Glutamatergic neuron (in vitro differentiated cells): Measurements from ENCODE around the gene UBB. TPM values are rescaled to one million over a fixed set of nuclear protein-coding genes. Genes with fewer than 3 reads are reported as not detected.

Source experiments
- DNase-seq: peaks from one replicate; pipeline ENCODE4 v3.0.0; 2022
- H3K27ac Mint-ChIP-seq: one replicate; pipeline ENCODE4 v1.8.0; 2020; ENCODE audit warnings: mild to moderate bottlenecking, mixed read lengths, inconsistent platforms; ENCODE audit not compliant: unreplicated experiment
- H3K27me3 Mint-ChIP-seq: one replicate; pipeline ENCODE4 v1.8.0; 2020; ENCODE audit warnings: mild to moderate bottlenecking, moderate library complexity, mixed read lengths, inconsistent platforms; ENCODE audit not compliant: unreplicated experiment
- H3K36me3 Mint-ChIP-seq: one replicate; pipeline ENCODE4 v1.8.0; 2020; ENCODE audit warnings: mild to moderate bottlenecking, mixed read lengths, inconsistent platforms; ENCODE audit not compliant: unreplicated experiment
- H3K4me1 Mint-ChIP-seq: one replicate; pipeline ENCODE4 v1.8.0; 2020; ENCODE audit warnings: mild to moderate bottlenecking, low read depth, mixed read lengths, inconsistent platforms; ENCODE audit not compliant: unreplicated experiment
- H3K4me3 Mint-ChIP-seq: one replicate; pipeline ENCODE4 v1.8.0; 2020; ENCODE audit warnings: mild to moderate bottlenecking, mixed read lengths, inconsistent platforms; ENCODE audit not compliant: unreplicated experiment
- H3K9me3 Mint-ChIP-seq: one replicate; pipeline ENCODE4 v1.8.0; 2020; ENCODE audit warnings: mild to moderate bottlenecking, moderate library complexity, mixed read lengths, inconsistent platforms; ENCODE audit not compliant: unreplicated experiment
- CTCF ChIP-seq: fragments of 200-600 bp; sonication (generic); IDR thresholded peaks from one replicate; pipeline ENCODE4 v1.5.0; 2021; ENCODE audit not compliant: partially characterized antibody, unreplicated experiment
- long read RNA-seq: library from polyadenylated mRNA; unstranded; transcript quantifications from one replicate; pipeline ENCODE4 v2.0.0, GENCODE V29; 2020; ENCODE audit not compliant: unreplicated experiment
- total RNA-seq: library from RNA; stranded (reverse); fragmentation: NEBNext Ultra II Directional; extraction: Animal tissue kit (Norgen Biotek cat#: 25700); gene quantifications from one replicate; pipeline ENCODE4 v1.2.1, GENCODE V29; 2021; ENCODE audit not compliant: unreplicated experiment

Gene UBB
- total RNA-seq = 1,286 TPM
- long read RNA-seq, transcript UBB-202 (2 exons, 1,014 nt) = minor isoform, 6 of 537 reads
- long read RNA-seq, transcript UBB-201 (2 exons, 1,225 nt) = major isoform, 504 of 537 reads
- long read RNA-seq, transcript UBB-203 (2 exons, 1,012 nt) = minor isoform, 18 of 537 reads
- long read RNA-seq, partial matches to known transcripts = 7 of 537 reads
- long read RNA-seq, other reads (novel, unspliced or antisense) = 1 of 537 reads

GRCh38 chr17:16380640-16381495 lies at the start of gene UBB:
UBB (plus strand) TSS chr17:16381091; CDS start chr17:16381908, 817 bp downstream.
- H3K9me3 Mint-ChIP-seq = peaks cover 7% of the 10 kb centered on the region
- TF ChIP-seq CTCF = no peak
- peak within 1 kb of the TSS; percentile 85 for H3K4me3 Mint-ChIP-seq
- H3K4me1 Mint-ChIP-seq = peaks cover 14% of the 10 kb centered on the region
- H3K36me3 Mint-ChIP-seq = peaks cover 3% of the 10 kb centered on the region
- H3K27ac Mint-ChIP-seq = peak within 1 kb of the TSS; percentile 99
- H3K27me3 Mint-ChIP-seq = peaks cover 11% of the 10 kb centered on the region
- peak; percentile 96 for DNase-seq

GRCh38 chr17:16338391-16338790 lies 42.5 kb upstream of the UBB start:
- DNase-seq = no peak
- H3K4me3 Mint-ChIP-seq = no peak overlapping the region
- peaks cover 3% of the 10 kb centered on the region for H3K9me3 Mint-ChIP-seq
- TF ChIP-seq CTCF = no peak
- H3K4me1 Mint-ChIP-seq = no peaks in the 10 kb centered on the region
- H3K27me3 Mint-ChIP-seq = peaks cover 3% of the 10 kb centered on the region
- no peaks in the 10 kb centered on the region for H3K36me3 Mint-ChIP-seq
- H3K27ac Mint-ChIP-seq = no peak overlapping the region

- H3K4me1 Mint-ChIP-seq = no peaks in the 10 kb centered on the region
- no peak for TF ChIP-seq CTCF
- H3K4me3 Mint-ChIP-seq = no peak overlapping the region
- H3K36me3 Mint-ChIP-seq = no peaks in the 10 kb centered on the region
- no peak for DNase-seq
- H3K27ac Mint-ChIP-seq = no peak overlapping the region
- peaks cover 5% of the 10 kb centered on the region for H3K27me3 Mint-ChIP-seq
- peaks cover 2% of the 10 kb centered on the region for H3K9me3 Mint-ChIP-seq
These were observed 41.5 kb upstream of the UBB start for GRCh38 chr17:16339402-16339801.

- peaks cover 2% of the 10 kb centered on the region for H3K9me3 Mint-ChIP-seq
- no peaks in the 10 kb centered on the region for H3K4me1 Mint-ChIP-seq
- H3K4me3 Mint-ChIP-seq = no peak overlapping the region
- no peaks in the 10 kb centered on the region for H3K36me3 Mint-ChIP-seq
- peaks cover 5% of the 10 kb centered on the region for H3K27me3 Mint-ChIP-seq
- H3K27ac Mint-ChIP-seq = no peak overlapping the region
- no peak for TF ChIP-seq CTCF
- DNase-seq = no peak
These were observed 40.9 kb upstream of the UBB start for GRCh38 chr17:16339959-16340358.

GRCh38 chr17:16342979-16343378 lies 37.9 kb upstream of the UBB start:
- Mint-ChIP-seq H3K4me1 (peaks cover 6% of the 10 kb centered on the region), H3K36me3 (no peaks in the 10 kb centered on the region), H3K4me3 (no peak overlapping the region), H3K27me3 (peaks cover 5% of the 10 kb centered on the region), H3K9me3 (peaks cover 2% of the 10 kb centered on the region), H3K27ac (no peak overlapping the region)
- no peak for TF ChIP-seq CTCF
- DNase-seq = no peak
